ENCODE data around the gene CAMK4. TPM values are rescaled to one million over a fixed set of nuclear protein-coding genes. Genes with fewer than 3 reads are reported as not detected.

CAMK4 gene
- total RNA-seq, 1 experiment from 2014 or later: 10.2 TPM

- intact Hi-C loops (cut with micrococcal nuclease): no loop called here
- Histone ChIP-seq H3K27me3 (ENCODE audit: insufficient read depth, low read length) (no peaks in the 10 kb centered on the region), H3K36me3 (ENCODE audit: control insufficient read depth in 1 of 2, insufficient read depth in 2 of 2, low read length in 2 of 2) (no peaks in the 10 kb centered on the region), H3K9me3 (ENCODE audit: control insufficient read depth in 1 of 2, insufficient read depth in 1 of 2, low read depth in 1 of 2, low read length in 2 of 2) (no peaks in the 10 kb centered on the region), H3K4me3 (replicated peaks in 1 of 2; ENCODE audit: low read depth in 1 of 2, low read length in 2 of 2) (no peak overlapping the region), H3K27ac (ENCODE audit: low read depth, low read length) (no peak overlapping the region), H4K20me1 (ENCODE audit: insufficient read depth) (no peaks in the 10 kb centered on the region), H3K4me1 (ENCODE audit: control insufficient read depth in 1 of 2, insufficient read depth in 2 of 2, low read length in 2 of 2) (peaks cover 3 to 18% of the 10 kb centered on the region in 2 experiments; a peak in 3 of 4 replicates), H3K9ac (ENCODE audit: low read length) (no peak overlapping the region), H3K9me2 (ENCODE audit: insufficient read depth) (no peaks in the 10 kb centered on the region), H3K79me2 (ENCODE audit: insufficient read depth, low read length) (no peaks in the 10 kb centered on the region), H2AFZ (ENCODE audit: low read depth, low read length, poor library complexity, severe bottlenecking) (no peak overlapping the region), H3K4me2 (ENCODE audit: low read length) (peak overlapping the region; percentile 36)
- no peak for DNase-seq (ENCODE audit: low read depth, low spot score)
- RAD21 ChIA-PET (ENCODE audit: low non-redundant PET in 1 of 2, low total read pairs in 2 of 2, uncharacterized antibody in 2 of 2, unreplicated experiment in 2 of 2): no interaction called here
- POLR2A ChIA-PET: no interaction called here
- CTCF ChIA-PET: no interaction called here
- BruUV-seq (replicated peaks): no TSS peak
- no peak for ATAC-seq
- TF ChIP-seq EZH2 (IDR thresholded peaks at IDR 0.05) (no peak), SP1 (IDR thresholded peaks at IDR 0.05; ENCODE audit: low read depth) (no peak), ZFX (IDR thresholded peaks at IDR 0.05) (no peak), POLR2A (IDR thresholded peaks at IDR 0.05; ENCODE audit: borderline replicate concordance, extremely low read depth, insufficient read depth, insufficient read length) (no peak)
Observed at GRCh38 chr5:111384220-111384619, 160.0 kb downstream of the CAMK4 start.

GRCh38 chr5:111385051-111385450, 160.9 kb downstream of the CAMK4 start:
- ChIA-PET POLR2A (no interaction called here), CTCF (no interaction called here), RAD21 (ENCODE audit: low non-redundant PET in 1 of 2, low total read pairs in 2 of 2, uncharacterized antibody in 2 of 2, unreplicated experiment in 2 of 2) (no interaction called here)
- Histone ChIP-seq H3K27me3 (ENCODE audit: insufficient read depth, low read length) (no peaks in the 10 kb centered on the region), H3K27ac (ENCODE audit: low read depth, low read length) (no peak overlapping the region), H3K4me1 (ENCODE audit: control insufficient read depth in 1 of 2, insufficient read depth in 2 of 2, low read length in 2 of 2) (peaks cover 3 to 25% of the 10 kb centered on the region in 2 experiments; a peak in 3 of 4 replicates), H3K9ac (ENCODE audit: low read length) (no peak overlapping the region), H3K4me3 (replicated peaks in 1 of 2; ENCODE audit: low read depth in 1 of 2, low read length in 2 of 2) (no peak overlapping the region), H4K20me1 (ENCODE audit: insufficient read depth) (no peaks in the 10 kb centered on the region), H2AFZ (ENCODE audit: low read depth, low read length, poor library complexity, severe bottlenecking) (no peak overlapping the region), H3K36me3 (ENCODE audit: control insufficient read depth in 1 of 2, insufficient read depth in 2 of 2, low read length in 2 of 2) (no peaks in the 10 kb centered on the region), H3K79me2 (ENCODE audit: insufficient read depth, low read length) (no peaks in the 10 kb centered on the region), H3K9me3 (ENCODE audit: control insufficient read depth in 1 of 2, insufficient read depth in 1 of 2, low read depth in 1 of 2, low read length in 2 of 2) (no peaks in the 10 kb centered on the region), H3K4me2 (ENCODE audit: low read length) (no peak overlapping the region), H3K9me2 (ENCODE audit: insufficient read depth) (no peaks in the 10 kb centered on the region)
- BruUV-seq (replicated peaks): no TSS peak
- intact Hi-C loops (cut with micrococcal nuclease): no loop called here
- ATAC-seq: no peak
- no peak for DNase-seq (ENCODE audit: low read depth, low spot score)
- TF ChIP-seq POLR2AphosphoS5 (IDR thresholded peaks at IDR 0.05; ENCODE audit: low read depth, low read length): no peak
- TF ChIP-seq CEBPB (IDR thresholded peaks at IDR 0.05; ENCODE audit: low read depth): no peak
- TF ChIP-seq REST (IDR thresholded peaks at IDR 0.05; ENCODE audit: low read depth): no peak
- no peak for TF ChIP-seq EGR1 (IDR thresholded peaks at IDR 0.05; ENCODE audit: low read depth)
- TF ChIP-seq ATF3 (IDR thresholded peaks at IDR 0.05): no peak
- TF ChIP-seq CBX3 (IDR thresholded peaks at IDR 0.05; ENCODE audit: low read depth): no peak
- no peak for TF ChIP-seq MAX (IDR thresholded peaks at IDR 0.05)
- TF ChIP-seq YY1 (IDR thresholded peaks at IDR 0.05; ENCODE audit: extremely low read depth, insufficient replicate concordance, low read depth, low read length): no peak
- no peak for TF ChIP-seq ZBTB33 (IDR thresholded peaks at IDR 0.05; ENCODE audit: extremely low read depth, insufficient replicate concordance, low read length)
- TF ChIP-seq FOSL1 (IDR thresholded peaks at IDR 0.05; ENCODE audit: low read depth): no peak
- no peak for TF ChIP-seq JUND (IDR thresholded peaks at IDR 0.05)
- TF ChIP-seq ZNF274 (IDR thresholded peaks at IDR 0.05; ENCODE audit: low read depth, low read length): no peak

All from HCT116 (cell line).